AG04449 (cell line): ENCODE results near the gene OR10H1.

ENCODE experiments used
- CTCF ChIA-PET: fragments of 350-600 bp; formaldehyde crosslinking; extraction: SDS; loops from one replicate; lab custom pipeline; 2021; ENCODE audit warnings: antibody characterized with exemption; lab: Yijun Ruan, JAX
- POLR2A ChIA-PET: fragments of 400-600, 350-600 bp; formaldehyde crosslinking; extraction: SDS; loops from one replicate; lab custom pipeline; 2020; ENCODE audit warnings: antibody characterized with exemption, inconsistent platforms; lab: Yijun Ruan, JAX
- DNase-seq: peaks from one replicate; pipeline ENCODE4 v3.0.0-alpha.2; 2010; ENCODE audit warnings: low read depth, low spot score
- H3K4me3 ChIP-seq: 2 replicates; pipeline ENCODE4 v1.5.1; 2011; ENCODE audit warnings: low read depth, mild to moderate bottlenecking, control low read depth, low read length
- CTCF ChIP-seq: IDR thresholded peaks from one replicate; pipeline ENCODE4 v1.5.1; 2011; ENCODE audit warnings: mild to moderate bottlenecking, moderate library complexity, low read length, control low read depth, inconsistent platforms; ENCODE audit not compliant: insufficient read depth; ENCODE audit errors: missing control alignments

Gene OR10H1, protein sequence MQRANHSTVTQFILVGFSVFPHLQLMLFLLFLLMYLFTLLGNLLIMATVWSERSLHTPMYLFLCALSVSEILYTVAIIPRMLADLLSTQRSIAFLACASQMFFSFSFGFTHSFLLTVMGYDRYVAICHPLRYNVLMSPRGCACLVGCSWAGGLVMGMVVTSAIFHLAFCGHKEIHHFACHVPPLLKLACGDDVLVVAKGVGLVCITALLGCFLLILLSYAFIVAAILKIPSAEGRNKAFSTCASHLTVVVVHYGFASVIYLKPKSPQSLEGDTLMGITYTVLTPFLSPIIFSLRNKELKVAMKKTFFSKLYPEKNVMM

DNA sequence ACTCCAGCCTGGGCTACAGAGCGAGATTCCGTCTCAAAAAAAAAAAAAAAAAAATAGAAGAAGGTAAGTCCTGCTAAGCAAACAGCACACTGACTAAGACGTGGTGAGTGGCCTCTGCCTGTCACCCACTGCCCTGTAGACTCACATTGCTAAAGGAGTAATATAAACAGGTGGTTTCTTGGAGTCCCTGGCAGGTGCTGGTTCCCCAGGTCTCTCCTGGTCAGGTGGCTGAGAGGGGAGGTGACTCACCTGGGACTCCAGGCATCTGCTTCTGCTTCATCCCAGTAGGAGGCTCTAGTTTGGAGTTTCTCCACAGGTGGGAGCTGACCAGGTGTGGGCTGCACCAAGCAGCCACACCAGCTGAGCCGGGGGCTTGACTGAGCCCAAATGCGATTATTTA is at the start of gene OR10H1:
Gene OR10H1, minus strand, starts transcription at position 359 of the 400 bp plus-strand sequence. CDS start 7,627 bp downstream, outside the sequence.
- POLR2A ChIA-PET, result no interaction called here
- TF ChIP-seq CTCF, result no peak
- DNase-seq, result no peak
- no peak within 1 kb of the TSS for H3K4me3 ChIP-seq
- CTCF ChIA-PET, result no interaction called here

GRCh38 chr19:15864824-15865223 is 49.4 kb upstream of the OR10H1 start:
- DNase-seq, result no peak
- CTCF ChIA-PET, result no interaction called here
- no peak for TF ChIP-seq CTCF
- H3K4me3 ChIP-seq, result no peak overlapping the region
- POLR2A ChIA-PET, result no interaction called here

DNA sequence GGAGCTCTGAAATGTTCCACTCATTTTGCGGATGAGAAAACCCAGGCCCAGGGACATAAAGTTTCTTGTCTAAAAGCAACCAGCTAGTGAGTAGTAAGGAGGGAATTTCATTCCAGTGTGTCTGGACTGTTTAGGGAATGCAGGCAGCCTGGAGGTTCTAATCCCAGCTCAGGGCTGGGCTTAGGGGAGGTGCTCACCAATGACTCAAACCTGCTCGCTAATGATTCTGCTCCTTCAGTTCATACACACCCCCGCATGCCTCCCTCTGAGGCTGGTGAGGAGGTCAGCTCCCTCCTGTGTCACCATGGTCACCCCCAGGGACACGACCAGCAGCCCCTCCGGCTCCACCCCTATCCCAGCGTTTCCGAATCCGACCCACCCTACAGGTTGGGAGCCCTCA is 47.8 kb upstream of the OR10H1 start:
- no peak for TF ChIP-seq CTCF
- no peak overlapping the region for H3K4me3 ChIP-seq
- POLR2A ChIA-PET, result no interaction called here
- DNase-seq, result no peak
- CTCF ChIA-PET, result no interaction called here

DNA sequence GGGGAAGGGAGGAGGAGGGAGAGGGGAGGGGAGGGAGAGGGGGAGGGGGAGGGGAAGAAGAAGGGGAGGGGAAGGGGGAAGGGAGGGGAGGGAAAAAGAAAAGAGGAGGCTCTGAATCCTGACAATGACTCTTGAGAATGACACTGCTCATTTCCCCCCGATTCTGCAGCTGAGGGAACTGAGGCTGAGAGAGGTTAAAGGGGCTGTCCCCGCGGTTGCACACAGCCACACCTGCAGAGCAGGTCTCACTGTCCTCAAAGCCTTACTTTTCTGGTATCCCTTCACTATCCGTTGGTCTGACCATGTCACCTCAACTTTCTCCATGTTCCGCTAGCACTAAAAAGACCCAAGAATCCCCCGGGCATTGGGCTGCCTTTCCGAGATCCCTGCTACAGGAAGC is 47.0 kb upstream of the OR10H1 start:
- POLR2A ChIA-PET, result no interaction called here
- CTCF ChIA-PET, result no interaction called here
- DNase-seq, result no peak
- TF ChIP-seq CTCF, result no peak
- H3K4me3 ChIP-seq, result no peak overlapping the region

GRCh38 chr19:15860522-15860921 is 45.1 kb upstream of the OR10H1 start:
- ChIA-PET POLR2A (no interaction called here), CTCF (no interaction called here)
- DNase-seq, result no peak
- H3K4me3 ChIP-seq, result no peak overlapping the region
- TF ChIP-seq CTCF, result no peak

DNA sequence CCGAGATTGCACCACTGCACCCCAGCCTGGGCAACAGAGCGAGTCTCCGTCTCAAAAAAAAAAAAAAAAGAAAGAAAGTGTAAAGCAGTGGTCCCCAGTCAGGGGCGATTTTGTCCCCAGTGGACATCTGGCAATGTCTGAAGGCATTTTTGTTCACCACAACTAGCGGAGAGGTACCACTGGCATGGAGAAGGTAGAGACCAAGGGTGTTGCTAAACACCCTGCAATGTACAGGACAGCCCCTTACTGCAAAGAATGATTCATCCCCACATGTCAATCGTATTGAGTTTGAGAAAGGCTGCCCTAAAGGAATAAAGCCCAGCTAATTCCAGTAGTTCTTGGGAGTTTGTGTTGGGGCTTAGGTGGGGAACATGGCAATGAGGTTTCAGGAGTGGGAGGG is 43.7 kb upstream of the OR10H1 start:
- no peak for TF ChIP-seq CTCF
- CTCF ChIA-PET, result no interaction called here
- POLR2A ChIA-PET, result no interaction called here
- H3K4me3 ChIP-seq, result no peak overlapping the region
- DNase-seq, result no peak
